H54 (cell line): Measurements from ENCODE around the gene HTR3C.

Experiments used
- DNase-seq: peaks from one replicate; pipeline ENCODE4 v3.0.0; 2011; ENCODE audit warnings: low spot score, mixed read lengths; ENCODE audit not compliant: insufficient read length
- FAIRE-seq: peaks from 3 replicates; lab custom pipeline; 2011; peaks lifted over from hg19 to GRCh38; lab: Jason Lieb, UNC
- POLR2A ChIP-seq: IDR thresholded peaks from 2 replicates; pipeline ENCODE4 v1.6.1; 2011; ENCODE audit warnings: low read depth, mild to moderate bottlenecking, low read length

The HTR3C gene

GRCh38 chr3:184085389-184085852 lies 32.6 kb downstream of the HTR3C start:
- no peak for FAIRE-seq

GRCh38 chr3:184092199-184092598 lies 39.4 kb downstream of the HTR3C start:
- TF ChIP-seq POLR2A, result no peak
- DNase-seq, result no peak
- FAIRE-seq, result peak; percentile 45

More at GRCh38 chr3:184085389-184085852, 32.6 kb downstream of the HTR3C start:
- DNase-seq, result no peak
- no peak for TF ChIP-seq POLR2A

GRCh38 chr3:184096811-184097383 lies 44.0 kb downstream of the HTR3C start, which contains the start of gene HTR3E:
Gene HTR3E (plus strand): TSS chr3:184097064. CDS start chr3:184097530, 466 bp downstream.
- TF ChIP-seq POLR2A, result no peak
- no peak for FAIRE-seq
- no peak for DNase-seq

GRCh38 chr3:184097556-184097955 lies 44.7 kb downstream of the HTR3C start:
- no peak for FAIRE-seq
- no peak for TF ChIP-seq POLR2A

GRCh38 chr3:184099806-184100686 lies 47.2 kb downstream of the HTR3C start:
- no peak for FAIRE-seq
- no peak for TF ChIP-seq POLR2A
- DNase-seq, result no peak

More at GRCh38 chr3:184097556-184097955, 44.7 kb downstream of the HTR3C start:
- DNase-seq, result no peak
